Colon (tissue), 2 donors: ENCODE results near the gene HRNR.

Experiments
- FAIRE-seq: peaks from 2 replicates; lab custom pipeline; 2012; peaks lifted over from hg19 to GRCh38; lab: Jason Lieb, UNC
- donor health status: control.
- donor health status: control.

Gene HRNR

GRCh38 chr1:152188673-152189591 is 35.1 kb downstream of the HRNR start:
- FAIRE-seq = no peak

GRCh38 chr1:152186556-152187285 is 37.3 kb downstream of the HRNR start:
- FAIRE-seq = no peak

- FAIRE-seq = no peak
Observed at GRCh38 chr1:152185544-152186391, 38.2 kb downstream of the HRNR start.

GRCh38 chr1:152182944-152183361 is 41.0 kb downstream of the HRNR start:
- FAIRE-seq = no peak

- FAIRE-seq = no peak
Observed at GRCh38 chr1:152182431-152182830, 41.6 kb downstream of the HRNR start.

- FAIRE-seq = no peak
Observed at GRCh38 chr1:152179566-152179965, 44.4 kb downstream of the HRNR start.

GRCh38 chr1:152170287-152170905 is 53.6 kb downstream of the HRNR start:
- no peak for FAIRE-seq

- no peak for FAIRE-seq
Observed at GRCh38 chr1:152169366-152170025, 54.5 kb downstream of the HRNR start.

GRCh38 chr1:152168535-152168868 is 55.5 kb downstream of the HRNR start:
- no peak for FAIRE-seq

GRCh38 chr1:152167835-152168534 is 56.0 kb downstream of the HRNR start:
- no peak for FAIRE-seq

- no peak for FAIRE-seq
Observed at GRCh38 chr1:152166966-152167365, 57.0 kb downstream of the HRNR start.

GRCh38 chr1:152165286-152166077 is 58.5 kb downstream of the HRNR start:
- FAIRE-seq = no peak

- no peak for FAIRE-seq
Observed at GRCh38 chr1:152164517-152165136, 59.4 kb downstream of the HRNR start.

GRCh38 chr1:152162792-152163463 is 61.1 kb downstream of the HRNR start:
- FAIRE-seq = no peak
